ENCODE data around the gene IRAK4. TPM values are rescaled to one million over a fixed set of nuclear protein-coding genes. Genes with fewer than 3 reads are reported as not detected.

The IRAK4 gene
- total and polyA plus RNA-seq, 5 experiments from 2014 or later: 23.7 to 60.7 (median 31.5) TPM

DNA sequence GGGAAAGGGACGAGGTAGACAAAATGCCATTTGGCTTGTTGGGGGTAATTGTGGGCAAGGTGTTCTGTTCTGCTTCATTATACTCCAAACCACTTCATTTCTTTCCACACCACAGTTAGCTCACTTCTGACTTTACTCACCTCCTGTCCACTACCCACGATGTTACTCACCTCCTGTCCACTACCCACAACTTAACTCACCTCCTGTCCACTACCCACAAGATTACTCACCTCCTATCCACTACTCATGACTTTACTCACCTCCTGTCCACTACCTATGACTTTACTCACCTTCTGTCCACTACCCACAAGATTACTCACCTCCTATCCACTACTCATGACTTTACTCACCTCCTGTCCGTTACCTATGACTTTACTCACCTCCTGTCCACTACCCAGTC is 57.4 kb downstream of the IRAK4 start:
- POLR2A ChIA-PET: no interaction called here
- Mint-ChIP-seq H3K36me3 (no peaks in the 10 kb centered on the region), H3K4me1 (peaks cover 2 to 18% (median 9%) of the 10 kb centered on the region in 4 donors), H3K27me3 (peaks cover 0 to 7% (median 0%) of the 10 kb centered on the region in 5 donors), H3K27ac (peak overlapping the region in 1 of 10 donors; percentile 34), H3K4me3 (no peak overlapping the region), H3K9me3 (no peaks in the 10 kb centered on the region)
- DNase-seq: no peak
- no peak for ATAC-seq

DNA sequence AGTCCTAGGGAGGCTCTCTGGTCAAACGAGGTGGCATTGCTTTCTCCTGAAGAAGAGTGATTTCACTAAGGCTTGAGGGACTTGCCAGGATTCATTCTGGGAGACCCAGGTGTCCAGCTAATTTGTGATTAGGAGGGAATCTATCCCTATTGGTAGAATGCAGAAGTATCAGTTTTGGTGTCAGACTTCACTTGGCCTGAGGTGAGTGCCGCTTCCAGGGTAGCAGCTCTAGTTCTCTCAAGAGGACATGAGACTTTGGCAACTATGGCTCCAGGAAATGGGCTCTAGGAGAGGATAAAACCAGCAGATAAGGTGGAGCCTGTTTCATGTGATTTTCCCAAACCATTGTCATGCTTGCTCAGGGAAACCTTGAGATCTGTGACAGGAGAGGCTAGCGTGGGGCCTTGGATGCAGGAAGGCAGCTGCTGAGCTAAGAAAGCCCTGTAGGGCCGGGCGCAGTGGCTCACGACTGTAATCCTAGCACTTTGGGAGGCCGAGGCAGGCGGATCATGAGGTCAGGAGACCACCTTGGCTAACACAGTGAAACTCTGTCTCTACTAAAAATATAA is 65.5 kb downstream of the IRAK4 start:
- H3K4me1 Mint-ChIP-seq: peaks cover 0 to under 1% (median 0%) of the 10 kb centered on the region in 4 donors
- no peak overlapping the region for H3K4me3 Mint-ChIP-seq
- H3K27ac Mint-ChIP-seq: no peak overlapping the region
- DNase-seq (no peak), ATAC-seq (no peak)
- no peaks in the 10 kb centered on the region for H3K9me3 Mint-ChIP-seq
- H3K36me3 Mint-ChIP-seq: no peaks in the 10 kb centered on the region
- H3K27me3 Mint-ChIP-seq: peaks cover 0 to 2% (median 0%) of the 10 kb centered on the region in 5 donors
- POLR2A ChIA-PET: interaction anchor here (1.2 kb wide), 1 partner anchor 19 kb away, joined by 4 read pairs; the partner anchor contains the start of gene TWF1

DNA sequence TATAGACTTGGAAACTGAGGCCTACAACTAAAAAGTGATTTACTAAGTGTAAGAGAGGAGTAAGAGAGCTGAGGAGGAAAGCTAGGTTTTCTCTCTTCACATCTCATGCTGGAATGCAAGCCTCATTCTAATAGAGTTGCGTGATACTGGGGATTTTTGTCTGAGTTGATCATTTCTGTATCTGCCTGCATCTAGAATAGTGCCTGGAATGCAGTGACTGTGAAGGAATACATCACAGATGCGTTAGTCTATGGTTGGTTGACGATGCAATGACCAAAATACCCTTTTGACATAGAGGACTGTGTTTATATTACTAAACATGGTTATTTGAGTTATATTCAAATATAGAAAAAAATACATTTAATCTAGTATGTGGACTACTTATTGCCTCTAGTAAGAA is 67.9 kb downstream of the IRAK4 start:
- H3K4me1 Mint-ChIP-seq: peaks cover 3 to 8% (median 7%) of the 10 kb centered on the region in 4 donors
- ATAC-seq: no peak
- H3K27ac Mint-ChIP-seq: no peak overlapping the region
- no peak for DNase-seq
- peaks cover 0 to 5% (median 0%) of the 10 kb centered on the region in 5 donors for H3K27me3 Mint-ChIP-seq
- POLR2A ChIA-PET: interaction anchor here (1.3 kb wide), 1 partner anchor 20 kb away, joined by 4 read pairs; the partner anchor contains the start of gene TWF1
- H3K9me3 Mint-ChIP-seq: no peaks in the 10 kb centered on the region
- H3K4me3 Mint-ChIP-seq: no peak overlapping the region
- no peaks in the 10 kb centered on the region for H3K36me3 Mint-ChIP-seq

DNA sequence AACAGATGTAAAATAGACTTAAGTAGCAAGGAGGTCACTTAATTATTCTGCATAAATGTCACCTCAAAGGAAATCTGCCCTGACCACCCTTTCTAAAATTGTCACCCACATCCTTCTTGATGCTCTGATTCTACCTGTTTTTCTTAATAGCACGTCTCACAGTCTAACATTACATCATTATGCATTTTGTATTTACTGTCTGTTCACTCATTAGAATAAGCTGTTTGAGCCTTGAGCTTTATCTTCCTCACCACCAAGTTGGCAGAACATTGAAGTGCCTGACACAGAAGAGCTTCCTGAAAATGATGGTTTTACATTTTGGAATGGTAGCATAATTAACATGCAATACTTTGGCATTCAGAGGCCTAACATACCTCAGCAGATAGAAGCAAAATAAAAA is 68.3 kb downstream of the IRAK4 start:
- ATAC-seq (no peak), DNase-seq (no peak)
- Mint-ChIP-seq H3K27me3 (peaks cover 0 to 5% (median 0%) of the 10 kb centered on the region in 5 donors), H3K36me3 (no peaks in the 10 kb centered on the region), H3K27ac (no peak overlapping the region), H3K4me3 (no peak overlapping the region), H3K4me1 (peaks cover 7 to 13% (median 11%) of the 10 kb centered on the region in 4 donors), H3K9me3 (no peaks in the 10 kb centered on the region)
- POLR2A ChIA-PET: interaction anchor here (0.5 to 1.3 kb wide), 2 partner anchors 18 to 21 kb away, joined by 3 to 4 read pairs; partner anchors contain the start of gene TWF1

DNA sequence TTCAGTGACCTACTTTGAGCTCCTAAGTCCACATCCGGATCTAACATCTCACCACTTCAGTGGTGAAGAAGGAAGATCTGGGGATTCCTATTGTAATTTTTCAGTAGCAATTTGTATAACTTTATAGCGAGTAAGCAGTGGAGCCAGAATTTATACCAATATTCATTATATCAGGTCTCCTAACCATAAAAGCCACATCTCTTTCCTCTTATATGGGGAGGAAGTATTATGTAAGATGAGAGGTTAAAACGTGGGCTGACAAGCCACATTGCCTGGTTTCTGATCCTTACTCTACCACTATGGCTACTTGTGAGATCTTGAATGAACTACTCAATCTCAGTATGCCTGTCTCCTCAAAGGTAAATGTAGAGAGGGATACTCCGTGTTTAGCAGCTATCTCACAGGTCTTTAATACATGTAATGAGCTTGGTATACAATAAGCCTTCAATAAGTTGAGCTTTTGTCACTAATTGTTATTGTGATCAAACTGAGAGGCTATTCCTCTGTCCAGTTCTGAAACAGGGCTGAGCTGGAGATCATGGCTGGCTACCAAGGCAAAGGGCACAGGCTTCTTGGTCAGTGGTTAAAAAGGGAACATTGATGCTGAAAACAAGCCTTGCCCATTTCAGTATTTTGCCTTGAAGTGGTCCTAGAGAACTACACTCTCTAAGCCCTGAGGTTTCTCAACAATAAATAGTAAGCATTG is 73.9 kb downstream of the IRAK4 start:
- H3K4me1 Mint-ChIP-seq: peaks cover 17 to 51% (median 42%) of the 10 kb centered on the region in 4 donors

DNA sequence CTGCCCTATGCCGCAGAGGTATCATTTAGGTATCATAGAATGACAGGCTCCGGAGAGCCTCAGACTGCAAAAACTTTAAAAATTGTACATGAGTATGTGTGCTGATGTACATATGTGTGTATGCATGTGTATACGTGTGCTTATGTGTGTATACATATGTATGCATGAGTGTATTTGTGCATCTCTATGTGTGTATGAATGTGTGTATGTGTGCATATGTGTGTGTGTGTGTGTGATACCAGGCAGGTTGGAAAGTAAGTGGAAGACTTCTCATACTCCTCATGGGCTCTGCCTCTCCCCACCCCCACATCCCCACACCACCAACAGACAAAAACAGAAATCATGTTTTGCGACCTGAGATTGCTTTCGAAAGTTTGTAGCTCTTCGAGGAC is 76.5 kb downstream of the IRAK4 start:
- Mint-ChIP-seq H3K27ac (peak overlapping the region in 9 of 10 donors; percentile 83 to 95 (median 90)), H3K4me1 (peaks cover 20 to 59% (median 56%) of the 10 kb centered on the region in 4 donors), H3K4me3 (peak overlapping the region; percentile 76 to 98 (median 88)), H3K9me3 (no peaks in the 10 kb centered on the region), H3K36me3 (no peaks in the 10 kb centered on the region), H3K27me3 (no peaks in the 10 kb centered on the region)
- ATAC-seq (peak; percentile 2 to 6), DNase-seq (no peak)
- POLR2A ChIA-PET: interaction anchor here (1.0 to 5.0 kb wide), 5 partner anchors 18 to 76 kb away, joined by 3 to 82 read pairs (median 4); partner anchors contain the start of genes IRAK4, PUS7L and TWF1

More for the DNA sequence above, 73.9 kb downstream of the IRAK4 start:
- DNase-seq: peak in 4 of 10 donors; percentile 9 to 47 (median 32)
- Mint-ChIP-seq H3K36me3 (no peaks in the 10 kb centered on the region), H3K27ac (peak overlapping the region in 3 of 10 donors; percentile 6 to 27 (median 11)), H3K9me3 (no peaks in the 10 kb centered on the region), H3K4me3 (peak overlapping the region in 8 of 10 donors; percentile 8 to 59 (median 45)), H3K27me3 (peaks cover 0 to 5% (median 0%) of the 10 kb centered on the region in 5 donors)
- POLR2A ChIA-PET: interaction anchor here (0.7 to 5.0 kb wide), 3 partner anchors 22 to 73 kb away, joined by 3 to 82 read pairs (median 3); partner anchors contain the start of gene TWF1
- peak in 1 of 2 donors; percentile 36 for ATAC-seq

DNA sequence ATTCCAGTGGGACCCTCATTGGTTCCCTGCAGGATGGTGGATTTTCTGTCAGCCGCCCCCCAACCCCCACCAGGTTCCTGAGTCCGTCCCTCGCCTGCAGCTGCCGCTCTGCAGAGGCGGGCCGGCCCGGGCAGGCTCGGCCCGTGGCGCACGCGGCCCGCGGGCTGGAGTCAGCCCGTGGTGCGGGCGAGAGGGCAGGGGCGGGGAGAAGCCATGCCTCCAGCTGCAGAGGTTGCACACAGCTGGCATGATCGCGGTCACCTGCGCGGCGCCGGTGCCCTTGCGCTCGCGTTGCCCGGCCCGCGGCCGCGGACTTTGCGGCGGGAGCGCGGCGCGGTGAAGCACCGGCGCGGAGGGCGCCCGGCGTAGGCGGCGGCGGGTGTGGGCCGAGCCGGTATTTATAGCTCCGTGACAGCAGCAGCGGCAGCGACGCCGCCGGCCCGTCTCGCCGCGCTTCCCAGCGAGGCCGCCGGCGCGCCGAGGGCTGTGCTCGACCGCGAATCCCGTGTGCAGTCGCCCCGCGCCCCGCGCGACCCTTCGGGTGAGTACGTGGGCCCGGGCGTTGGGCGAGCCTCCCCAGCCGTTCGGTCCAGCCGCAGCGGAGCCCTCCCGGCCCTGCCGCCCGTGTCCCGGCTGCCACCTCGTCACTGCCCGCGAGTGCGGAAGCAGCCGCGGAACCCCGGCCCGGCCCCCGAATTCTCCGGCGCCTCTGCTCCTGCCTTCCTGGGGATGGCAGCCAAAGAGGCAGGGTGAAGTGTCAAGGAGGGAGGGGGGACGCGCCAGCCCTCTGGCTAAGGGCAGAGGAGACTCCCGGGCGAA is 77.1 kb downstream of the IRAK4 start, which contains the start of gene TMEM117:
TSS of gene TMEM117 (plus strand) at position 426 of the 819 bp plus-strand sequence.
- POLR2A ChIA-PET: interaction anchor here (0.7 to 5.0 kb wide), 7 partner anchors 14 to 77 kb away, joined by 3 to 82 read pairs (median 4); partner anchors contain the start of genes IRAK4, PUS7L and TWF1
- H3K36me3 Mint-ChIP-seq: no peaks in the 10 kb centered on the region

DNA sequence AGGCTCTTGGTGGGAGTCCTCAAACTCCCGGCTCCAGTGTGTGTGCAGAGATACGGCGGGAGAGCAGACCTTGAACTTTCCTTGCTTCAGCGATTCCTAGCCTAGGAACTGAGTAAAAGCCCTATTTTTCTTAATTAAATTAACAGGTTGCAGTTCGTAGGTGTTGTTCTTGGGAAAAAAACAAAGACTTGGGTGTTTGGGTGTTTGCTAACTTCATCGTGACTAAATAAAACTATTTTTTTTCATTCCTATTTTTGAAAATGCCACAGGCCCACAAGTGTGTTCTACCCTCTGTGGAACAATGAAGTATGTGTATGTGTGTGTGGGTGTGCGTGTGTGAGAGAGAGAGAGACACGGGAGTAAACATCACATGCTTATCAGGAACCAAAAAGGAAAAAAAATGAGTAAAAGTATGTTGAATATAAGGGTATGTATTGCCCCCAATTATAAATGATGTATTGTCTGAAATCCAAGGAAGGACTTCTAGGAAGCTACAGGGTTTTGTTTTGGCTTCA is 77.8 kb downstream of the IRAK4 start:
- no peaks in the 10 kb centered on the region for H3K27me3 Mint-ChIP-seq
- peaks cover 20 to 53% (median 50%) of the 10 kb centered on the region in 4 donors for H3K4me1 Mint-ChIP-seq
- peak overlapping the region; percentile 65 to 98 (median 80) for H3K4me3 Mint-ChIP-seq
- POLR2A ChIA-PET: interaction anchor here (0.7 to 5.0 kb wide), 7 partner anchors 13 to 78 kb away, joined by 3 to 82 read pairs (median 4); partner anchors contain the start of genes IRAK4, PUS7L and TWF1
- H3K27ac Mint-ChIP-seq: peak overlapping the region; percentile 63 to 94 (median 86)
- DNase-seq (peak in 1 of 10 donors; percentile 31), ATAC-seq (peak; percentile 12 to 21)
- no peaks in the 10 kb centered on the region for H3K36me3 Mint-ChIP-seq
- H3K9me3 Mint-ChIP-seq: no peaks in the 10 kb centered on the region

More for the DNA sequence above, 77.1 kb downstream of the IRAK4 start, which contains the start of gene TMEM117:
- Mint-ChIP-seq H3K9me3 (no peaks in the 10 kb centered on the region), H3K4me1 (peaks cover 20 to 59% (median 56%) of the 10 kb centered on the region in 4 donors), H3K4me3 (peak within 1 kb of the TSS; percentile 76 to 98 (median 88)), H3K27me3 (no peaks in the 10 kb centered on the region), H3K27ac (peak within 1 kb of the TSS; percentile 84 to 95 (median 91))
- DNase-seq: peak; percentile 31 to 76 (median 60)
- peak; percentile 74 to 80 for ATAC-seq

Other genes starting within 250 kb of the IRAK4 start
- not detected for gene ADAMTS20, start 206.7 kb upstream of the IRAK4 start, total RNA-seq
- gene ADAMTS20, start 206.7 kb upstream of the IRAK4 start, polyA plus RNA-seq: not detected
- gene PUS7L, start 161 bp upstream of the IRAK4 start, total RNA-seq: 10 to 100 TPM; 26.2 to 26.7 TPM
- gene PUS7L, start 161 bp upstream of the IRAK4 start, polyA plus RNA-seq: 10 to 100 TPM; 29.9 to 42.9 (median 38.6) TPM
- gene TWF1, start 47.4 kb downstream of the IRAK4 start, total RNA-seq: 10 to 100 TPM; 35.5 to 44.1 TPM
- gene TWF1, start 47.4 kb downstream of the IRAK4 start, polyA plus RNA-seq: 10 to 100 TPM; 12.7 to 21.2 (median 14.2) TPM
- 1 to 10 TPM; 3.9 to 5.0 TPM for gene TMEM117, start 77.1 kb downstream of the IRAK4 start, total RNA-seq
- gene TMEM117, start 77.1 kb downstream of the IRAK4 start, polyA plus RNA-seq: 1 to 10 TPM; 2.1 to 2.2 (median 2.1) TPM